ENCODE data around the gene NOS2.

Gene NOS2

DNA sequence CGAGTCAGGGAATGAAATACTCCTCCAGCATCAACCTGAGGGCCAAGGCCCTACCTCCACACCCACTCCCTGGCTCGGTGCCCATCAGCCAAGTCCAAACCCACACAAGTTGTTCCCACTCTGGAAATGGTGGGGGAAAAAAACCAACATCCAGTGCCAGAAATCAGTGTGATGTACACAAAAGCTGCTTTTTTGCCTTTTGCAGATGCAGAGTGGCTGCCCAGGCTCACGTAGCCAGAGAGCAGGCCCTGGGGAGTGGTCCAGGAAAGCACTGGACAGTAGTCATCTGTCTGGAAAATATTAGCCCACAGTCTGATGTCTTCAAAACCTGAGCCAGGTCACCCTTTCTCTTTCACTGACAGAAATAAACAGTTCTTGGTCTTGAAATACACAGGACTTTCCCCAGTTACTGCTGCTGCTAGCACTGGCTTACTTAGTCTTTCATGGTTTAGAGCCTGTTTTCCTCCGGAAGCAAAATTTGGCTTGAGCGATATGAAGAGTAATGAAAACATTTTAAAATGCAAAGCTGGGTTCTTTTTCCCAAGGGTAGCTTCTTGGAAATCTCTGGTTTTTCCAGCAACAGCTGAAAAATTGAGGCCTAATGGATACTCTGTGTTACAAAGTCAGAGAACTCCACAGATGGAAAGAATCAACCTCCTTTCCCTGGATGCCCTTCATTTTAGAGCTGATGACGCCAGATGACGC lies 18.2 kb upstream of the NOS2 start:
- DNase-seq (ENCODE audit: low read depth), result no peak

DNA sequence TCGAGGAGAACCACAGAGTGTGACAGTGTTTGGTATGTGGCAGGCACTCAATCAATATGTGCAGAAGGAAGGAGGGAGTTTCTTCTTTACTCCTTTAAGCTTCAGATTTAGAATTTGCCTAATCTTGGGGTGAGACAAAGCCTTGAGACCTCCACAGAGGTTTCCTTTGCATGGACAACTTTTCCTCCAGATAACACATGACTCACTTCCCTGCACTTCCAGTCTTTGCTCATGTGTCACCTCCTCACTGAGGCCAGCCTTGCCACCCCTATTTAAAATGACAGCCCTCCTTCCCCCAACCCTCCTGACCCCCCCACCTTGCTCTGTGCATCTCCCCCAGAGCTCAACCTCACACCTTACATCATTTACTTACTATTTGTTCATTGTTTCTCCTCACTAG lies 17.4 kb upstream of the NOS2 start:
- no peak for DNase-seq (ENCODE audit: low read depth)

DNA sequence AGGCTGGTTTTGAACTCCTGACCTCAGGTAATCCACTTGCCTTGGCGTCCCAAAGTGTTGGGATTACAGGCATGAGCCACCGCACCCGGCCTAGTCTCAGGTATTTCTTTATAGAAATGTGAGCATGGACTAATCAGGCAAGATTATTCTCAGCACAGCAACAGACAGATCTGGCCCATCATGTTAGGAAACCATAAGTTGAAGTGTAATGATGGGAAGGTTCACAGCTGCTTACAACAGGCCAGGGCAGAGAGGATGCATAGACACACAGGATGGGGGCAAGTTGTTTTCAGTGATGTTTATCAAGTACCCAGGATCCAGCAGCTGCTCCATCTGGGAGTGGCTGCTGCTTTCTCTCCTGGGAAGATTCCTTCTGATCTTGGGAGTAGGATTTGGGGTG lies 16.6 kb upstream of the NOS2 start:
- no peak for DNase-seq (ENCODE audit: low read depth)

DNA sequence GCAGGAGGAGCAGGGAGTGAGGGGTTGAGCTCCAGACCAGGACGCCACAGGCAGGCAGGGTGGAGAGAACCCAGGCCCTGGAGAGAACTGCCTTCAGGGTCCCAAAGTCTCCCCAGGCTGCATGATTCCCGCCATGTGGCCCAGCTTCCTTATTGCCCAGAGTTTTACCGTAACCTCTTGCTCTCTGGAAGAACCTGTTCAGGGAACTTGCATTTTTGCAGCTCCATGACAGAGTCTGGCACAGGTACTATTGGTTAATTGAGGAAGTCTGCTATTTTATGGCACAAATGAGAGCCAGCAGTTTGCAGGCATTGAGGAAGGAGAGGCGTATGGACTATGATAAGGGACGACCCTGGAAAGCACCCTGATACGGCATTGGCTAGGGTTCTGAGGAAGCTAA lies 11.6 kb upstream of the NOS2 start:
- DNase-seq (ENCODE audit: low read depth), result no peak

DNA sequence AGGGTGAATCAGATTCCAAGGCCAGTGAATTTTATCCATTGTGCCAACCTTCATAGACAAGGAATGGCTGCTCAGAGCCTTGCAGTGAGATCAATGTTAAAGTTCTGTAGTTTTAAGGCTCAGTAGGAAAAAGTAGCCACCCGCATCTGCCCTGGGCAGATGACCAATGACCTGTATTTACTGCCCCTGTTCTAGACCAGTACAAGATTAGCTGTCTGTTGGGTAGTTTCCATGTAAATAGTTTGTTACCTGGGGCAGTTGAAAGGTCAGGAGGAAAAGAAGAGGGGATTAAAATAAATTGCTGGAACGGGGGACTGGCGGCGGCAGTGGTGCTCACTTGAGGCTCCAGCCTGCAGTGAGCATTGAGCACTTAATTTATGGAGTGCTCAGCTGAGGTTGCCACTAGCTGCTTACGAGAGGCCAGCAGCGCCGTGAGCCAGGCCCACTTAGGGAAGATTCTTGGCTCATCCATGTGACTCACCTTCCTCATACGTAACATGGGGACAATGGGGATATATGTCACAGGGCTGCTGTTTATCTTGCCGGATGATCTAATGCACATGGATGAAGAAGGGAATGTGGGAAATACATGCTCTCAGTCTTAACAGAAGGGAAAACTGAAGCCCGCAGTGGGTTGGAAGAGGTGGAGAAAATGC lies 10.7 kb upstream of the NOS2 start:
- no peak for DNase-seq (ENCODE audit: low read depth)

DNA sequence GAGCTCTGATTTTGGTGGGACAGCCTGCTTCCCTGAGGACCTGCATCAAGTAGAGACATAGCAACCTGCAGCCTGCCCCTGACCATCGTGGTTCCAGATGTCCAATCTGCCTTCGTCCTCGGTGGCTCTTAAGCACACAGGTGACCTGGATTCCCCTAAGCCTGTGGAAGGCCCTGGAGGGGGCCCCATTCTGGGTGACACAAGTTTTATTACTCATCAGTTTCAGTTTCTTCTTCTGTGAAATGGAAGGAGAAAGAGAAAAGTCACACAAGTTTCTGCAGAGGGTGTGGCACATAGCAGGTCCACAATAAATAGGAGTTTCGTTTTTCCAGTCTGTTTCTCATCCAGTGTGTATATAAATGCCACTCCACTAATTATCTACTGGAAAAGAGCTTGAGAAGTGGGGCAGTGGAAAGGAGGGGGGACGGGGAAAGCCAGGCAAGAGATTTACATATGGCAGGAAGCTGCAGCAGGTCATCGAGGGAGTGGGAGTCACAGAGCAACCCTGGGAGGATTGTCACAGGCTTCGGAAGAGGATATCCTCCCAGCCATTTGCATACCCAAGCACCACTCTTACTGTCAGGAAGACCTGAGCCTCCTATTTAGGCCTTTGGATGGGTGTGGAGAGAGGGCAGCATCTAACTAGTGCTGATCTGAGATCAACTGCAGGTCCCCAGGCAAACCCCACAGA lies 10.0 kb upstream of the NOS2 start:
- no peak for DNase-seq (ENCODE audit: low read depth)

DNA sequence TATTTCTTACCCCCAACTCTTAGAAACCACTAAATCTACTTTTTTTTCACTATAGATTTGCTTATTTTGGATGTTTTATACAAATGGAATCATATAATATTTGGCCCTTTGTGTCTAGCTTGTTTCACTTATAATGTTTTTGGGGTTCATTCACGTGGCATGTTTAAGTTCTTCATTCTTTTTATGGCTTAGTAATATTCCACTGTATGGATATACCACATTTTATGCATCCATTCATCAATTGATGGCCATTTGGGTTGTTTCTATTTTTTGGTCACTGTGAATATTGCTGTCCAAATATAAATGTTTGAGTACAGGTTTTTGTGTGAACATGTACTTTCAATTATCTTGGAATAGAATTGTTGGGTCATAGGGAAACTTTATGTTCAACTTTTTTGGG lies 9.2 kb upstream of the NOS2 start:
- no peak for DNase-seq (ENCODE audit: low read depth)

DNA sequence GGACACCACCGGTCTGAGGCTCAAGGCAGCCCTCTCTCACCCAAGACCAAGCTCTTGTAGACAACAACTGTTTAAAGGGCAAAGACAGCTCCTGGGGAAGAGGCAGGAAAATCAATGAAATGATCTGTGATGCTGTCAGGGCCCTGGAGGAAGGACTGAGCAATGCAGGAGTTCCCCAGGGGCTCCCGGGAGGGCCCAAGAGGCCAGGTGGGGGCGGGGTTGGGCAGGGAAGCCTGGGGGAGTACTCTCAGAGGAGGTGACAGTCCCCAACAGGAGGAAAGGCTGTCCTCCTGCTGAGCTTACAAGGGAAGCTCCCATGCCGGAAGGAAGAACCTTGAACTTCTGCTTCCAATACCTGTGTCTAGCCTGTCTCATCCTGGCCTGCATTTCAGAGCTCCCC lies 8.3 kb upstream of the NOS2 start:
- DNase-seq (ENCODE audit: low read depth), result no peak

DNA sequence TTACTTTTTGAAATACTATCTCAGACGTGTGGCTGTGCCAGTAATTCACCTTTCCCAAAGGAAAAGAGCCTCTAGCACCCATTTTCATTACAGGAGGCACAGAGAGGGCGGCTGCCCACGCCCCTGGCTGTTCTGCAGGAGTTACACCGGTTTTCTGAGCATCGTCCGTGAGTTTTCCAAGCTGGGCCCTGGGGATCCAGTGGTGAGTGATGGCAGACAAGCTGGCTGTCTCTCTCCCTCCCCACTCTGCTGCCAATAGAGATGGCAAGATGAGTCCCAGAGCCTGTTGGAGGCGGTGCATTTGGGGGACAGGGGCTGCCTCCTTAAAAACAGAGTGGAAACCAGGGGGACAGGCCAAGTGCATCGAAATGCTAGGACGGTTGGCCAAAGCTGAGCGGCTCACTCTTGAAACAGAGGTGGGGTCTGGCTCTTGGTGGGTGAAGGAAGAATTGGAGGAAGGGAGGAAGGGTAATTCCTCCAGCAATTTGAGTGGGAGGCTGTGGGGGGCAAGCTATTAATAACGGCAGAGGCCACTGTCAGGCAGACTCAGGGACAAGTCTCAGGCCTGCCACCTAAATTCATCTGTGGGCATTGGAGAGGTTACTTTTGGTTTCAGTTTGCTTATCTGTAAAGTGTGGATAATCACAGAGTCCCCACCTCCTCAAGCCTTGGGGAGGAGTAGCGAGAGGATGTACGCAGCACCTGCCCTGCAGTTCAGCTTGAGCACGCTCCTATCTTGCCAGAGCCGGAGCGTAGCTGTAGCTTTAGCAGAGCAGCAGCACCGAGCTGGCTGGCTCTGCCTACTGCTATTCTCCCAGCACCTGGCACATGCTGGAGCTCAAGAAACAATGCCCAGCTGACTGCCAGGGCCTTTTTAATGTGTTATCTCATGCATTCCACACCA lies 7.5 kb upstream of the NOS2 start:
- peak; percentile 15 for DNase-seq (ENCODE audit: low read depth)

DNA sequence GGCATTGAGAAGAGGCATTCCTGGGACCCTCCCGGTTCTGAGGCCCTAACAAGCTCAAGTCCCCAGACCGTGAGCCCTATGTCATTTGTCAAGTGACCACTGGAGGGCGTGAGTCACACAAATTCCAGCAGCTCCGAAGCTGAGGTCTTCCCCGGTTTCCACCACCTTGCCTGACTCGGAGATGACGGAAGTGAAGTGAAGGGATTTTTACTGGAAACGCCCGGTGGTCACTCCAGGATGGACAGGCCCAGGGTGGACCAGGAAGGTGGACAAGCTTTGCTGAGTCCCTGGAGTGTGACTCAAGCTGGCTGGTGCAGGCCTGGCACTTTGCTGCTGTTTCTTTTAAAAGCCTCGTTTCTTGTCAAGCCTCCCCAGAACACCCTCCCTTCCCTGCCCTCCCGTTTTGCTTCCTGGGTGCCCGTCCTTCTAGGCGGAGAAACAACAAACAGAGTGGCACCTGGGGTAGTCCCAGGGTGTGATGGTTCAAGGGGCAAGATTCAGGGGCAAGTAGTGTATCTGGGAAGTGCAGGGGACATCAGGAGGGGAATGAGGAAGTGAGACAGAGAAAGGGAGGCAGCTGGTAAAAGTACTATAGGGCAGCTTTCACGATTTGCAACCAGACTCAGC lies 5.3 kb upstream of the NOS2 start:
- DNase-seq (ENCODE audit: low read depth), result peak; percentile 69

DNA sequence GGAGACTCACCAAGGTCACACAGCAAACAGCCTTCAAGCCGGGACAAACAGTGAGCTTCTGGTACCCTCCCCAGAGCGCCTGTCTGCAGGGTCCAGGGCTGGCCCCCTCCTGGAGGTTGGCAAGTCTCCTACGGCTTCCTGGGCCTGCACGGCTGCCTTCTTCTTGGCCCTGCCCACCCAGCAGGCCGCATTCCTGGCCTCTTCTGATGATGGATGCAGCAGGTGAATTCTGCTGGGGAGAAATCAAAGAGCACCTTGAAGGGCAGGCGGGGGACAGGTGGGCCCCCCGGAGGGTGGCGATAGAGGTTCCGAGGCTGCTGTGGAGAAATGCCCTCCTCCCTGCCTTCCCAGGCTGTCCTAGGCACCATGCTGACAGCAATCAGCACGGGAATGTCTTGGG lies 3.8 kb upstream of the NOS2 start:
- no peak for DNase-seq (ENCODE audit: low read depth)

DNA sequence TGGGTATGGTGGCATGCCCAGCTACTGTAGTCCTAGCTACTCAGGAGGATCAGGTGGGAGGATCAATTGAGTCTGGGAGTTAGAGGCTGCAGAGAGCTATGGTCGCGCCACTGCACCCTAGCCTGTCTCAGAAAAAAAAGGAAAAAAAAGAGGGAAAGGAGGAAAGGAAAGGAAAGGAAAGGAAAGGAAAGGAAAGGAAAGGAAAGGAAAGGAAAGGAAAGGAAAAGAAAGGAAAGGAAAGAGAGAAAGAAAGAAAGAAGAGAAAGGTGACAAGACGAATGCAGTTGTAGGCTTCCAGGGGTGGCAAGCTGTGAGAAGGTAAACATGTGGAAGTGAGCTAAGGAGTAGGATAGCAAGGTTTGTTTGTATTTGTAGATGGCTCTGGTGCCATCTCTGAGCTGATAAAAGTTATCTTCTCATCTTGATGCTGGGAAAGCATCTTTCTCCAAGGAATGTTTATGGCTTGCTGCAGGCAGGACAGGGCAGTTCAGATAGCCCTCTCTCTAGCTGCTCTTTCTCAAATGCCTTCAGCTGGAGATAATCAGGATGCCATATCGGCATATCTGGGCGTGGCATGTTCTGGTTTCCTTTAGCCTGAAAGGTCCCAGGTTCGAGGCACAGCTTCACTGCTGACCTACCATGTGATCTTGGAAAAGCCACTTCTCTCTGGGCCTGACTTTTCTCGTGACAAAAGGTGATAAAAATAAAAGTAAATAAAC lies 2.8 kb upstream of the NOS2 start:
- DNase-seq (ENCODE audit: low read depth), result no peak

DNA sequence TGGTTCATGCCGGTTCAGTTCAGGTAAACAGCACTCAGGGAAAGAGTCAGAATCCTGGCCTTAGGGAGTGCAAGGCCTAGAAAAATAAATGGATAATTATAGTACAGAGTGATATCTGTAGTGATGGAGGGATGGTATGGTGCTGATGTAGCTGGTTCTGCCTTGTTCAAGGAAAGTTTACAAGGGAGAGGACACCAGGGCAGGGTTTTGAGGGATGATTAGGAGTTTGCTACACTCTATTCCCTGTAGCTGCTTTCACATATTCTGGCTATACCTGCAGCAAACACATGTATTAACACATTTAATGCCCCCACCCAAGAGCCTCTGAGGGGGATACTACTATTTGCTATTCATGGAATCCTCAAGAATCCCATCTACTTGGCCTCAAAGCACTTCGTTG lies 1.7 kb upstream of the NOS2 start:
- no peak for DNase-seq (ENCODE audit: low read depth)

DNA sequence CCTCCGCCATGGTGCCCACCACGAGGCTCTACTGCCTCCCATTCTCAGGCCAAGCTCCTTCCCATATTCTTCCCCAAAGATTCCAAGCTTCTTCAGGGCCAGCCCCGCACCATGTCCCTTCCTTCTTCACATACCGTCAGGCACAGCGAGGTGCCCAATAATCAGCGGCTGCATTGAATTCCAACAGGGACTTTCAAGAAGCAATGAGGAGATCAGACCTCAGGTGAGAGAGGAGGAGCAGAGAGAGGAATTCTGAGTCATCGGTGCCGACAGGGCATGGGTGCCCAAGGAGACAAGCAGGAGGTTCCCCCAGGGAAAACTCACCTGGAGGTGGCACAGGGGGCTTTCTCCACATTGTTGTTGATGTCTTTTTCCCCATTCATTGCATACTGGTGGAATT lies 2.0 kb downstream of the NOS2 start:
- DNase-seq (ENCODE audit: low read depth), result no peak

DNA sequence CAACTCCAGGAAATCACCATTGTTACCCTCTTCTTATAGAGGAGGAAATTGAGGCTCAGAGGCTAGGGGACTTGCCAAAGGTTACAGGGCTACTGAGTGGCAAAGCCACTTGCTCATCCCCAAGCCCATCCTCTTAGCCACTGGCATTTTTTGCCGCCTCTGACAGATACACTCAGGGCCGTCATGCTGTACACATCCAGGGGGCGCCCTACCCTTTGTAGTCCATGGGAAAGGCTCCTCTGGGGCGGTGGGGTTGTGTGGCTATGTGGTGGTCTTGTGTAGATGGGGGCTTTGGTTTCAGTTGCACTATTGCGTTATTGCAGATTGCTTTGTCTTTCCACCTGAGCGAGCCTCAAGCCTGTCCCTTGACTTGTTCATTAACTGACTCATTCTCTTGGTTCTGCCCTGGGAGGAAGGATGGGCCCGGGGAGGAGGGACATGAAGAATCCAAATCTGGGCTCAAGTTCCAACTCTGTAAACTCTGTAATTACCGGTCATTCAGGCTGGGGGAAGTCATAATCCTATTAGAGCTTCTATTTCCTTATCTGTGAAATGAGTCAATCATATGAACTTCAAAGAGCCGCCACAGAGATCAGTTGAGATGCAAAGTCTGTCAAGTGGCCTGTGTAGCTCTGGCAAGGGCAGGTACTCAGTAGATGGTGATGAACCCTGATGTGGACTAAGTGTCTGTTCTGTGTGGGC lies 2.8 kb downstream of the NOS2 start:
- DNase-seq (ENCODE audit: low read depth), result no peak

DNA sequence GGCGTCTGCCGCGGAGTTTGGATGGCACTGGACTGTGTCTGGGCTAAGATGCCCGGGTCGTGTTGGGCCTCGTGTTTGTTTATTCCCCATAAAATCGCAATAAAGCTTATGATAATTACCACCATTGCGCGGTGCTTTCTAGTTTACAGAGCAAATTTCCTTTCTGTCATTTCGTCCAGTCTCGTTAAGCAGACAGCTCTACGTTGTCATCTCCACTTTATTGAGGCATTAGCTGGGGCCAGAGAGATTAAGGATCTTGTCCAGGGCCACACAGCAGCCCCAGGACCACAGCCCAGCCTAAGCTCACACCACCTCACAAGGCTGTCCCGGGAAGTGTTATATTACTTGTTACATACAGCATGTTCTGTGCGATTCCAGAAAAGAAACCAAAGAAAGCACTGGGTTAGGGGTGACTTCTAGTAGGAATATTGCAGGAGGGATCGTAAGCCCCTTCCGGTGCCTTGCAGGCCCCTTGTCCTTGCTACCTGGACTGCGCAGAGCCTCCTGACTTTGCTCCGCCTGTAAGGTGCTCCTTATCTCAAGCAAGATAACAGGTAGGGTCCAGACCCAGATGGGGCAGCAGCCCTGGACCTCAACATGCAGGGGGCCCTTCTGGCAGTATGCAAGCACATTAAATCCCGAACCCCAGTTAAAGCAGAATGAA lies 6.3 kb downstream of the NOS2 start:
- DNase-seq (ENCODE audit: low read depth), result no peak

DNA sequence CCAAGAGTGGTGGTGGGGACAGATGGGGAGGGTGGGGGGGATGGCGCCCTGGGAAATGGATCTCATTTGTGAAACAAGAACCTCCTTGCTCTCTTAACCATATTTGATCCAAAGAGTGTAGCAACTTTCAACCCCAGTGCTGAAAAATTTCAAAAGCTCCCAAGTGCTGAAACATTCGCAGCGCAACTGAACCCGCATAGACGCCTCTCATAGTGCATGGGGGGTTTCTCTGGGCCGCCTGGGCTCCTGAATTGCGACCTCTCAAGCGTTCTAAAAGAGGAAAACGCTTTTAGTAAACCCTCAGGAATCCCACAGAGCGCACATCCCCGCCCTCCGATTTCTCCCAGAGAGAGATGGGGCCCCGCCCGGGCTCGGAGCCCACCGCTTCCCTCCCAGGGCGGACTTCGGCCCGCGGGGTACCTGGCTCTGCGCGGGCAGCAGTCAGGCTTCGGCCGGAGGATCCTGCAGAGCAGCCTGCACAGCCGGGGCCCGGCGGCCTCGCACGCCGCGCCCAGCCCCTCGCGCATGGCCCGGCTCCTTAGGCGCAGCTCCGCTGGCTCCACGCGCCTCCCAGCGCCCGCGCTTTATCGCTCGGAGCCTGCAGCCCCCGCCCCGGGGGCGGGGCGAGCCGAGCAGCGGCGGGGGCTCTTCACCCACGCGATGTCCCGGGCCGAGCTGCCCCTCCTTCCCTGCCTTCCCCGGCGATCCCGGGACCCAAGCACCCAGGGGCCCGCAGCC lies 7.0 kb downstream of the NOS2 start:
- no peak for DNase-seq (ENCODE audit: low read depth)

DNA sequence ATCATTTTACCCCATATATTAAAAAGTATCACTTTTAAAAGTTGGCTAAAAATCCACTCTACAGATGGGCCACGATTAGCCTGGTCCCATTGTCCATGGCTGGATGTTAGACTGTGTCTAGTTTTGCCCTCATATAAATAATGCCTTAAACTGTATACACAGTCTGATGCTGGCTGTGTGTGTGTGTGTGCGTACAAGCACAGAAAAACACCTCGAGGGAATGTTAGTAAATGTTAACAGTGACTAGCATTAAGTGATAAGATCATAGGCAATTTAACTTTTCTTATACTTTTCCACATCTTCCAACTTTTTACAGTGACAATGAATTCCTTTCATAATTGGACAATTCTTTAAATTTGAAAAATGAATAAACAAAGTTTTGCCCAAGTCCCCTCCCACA lies 8.2 kb downstream of the NOS2 start:
- DNase-seq (ENCODE audit: low read depth), result no peak

DNA sequence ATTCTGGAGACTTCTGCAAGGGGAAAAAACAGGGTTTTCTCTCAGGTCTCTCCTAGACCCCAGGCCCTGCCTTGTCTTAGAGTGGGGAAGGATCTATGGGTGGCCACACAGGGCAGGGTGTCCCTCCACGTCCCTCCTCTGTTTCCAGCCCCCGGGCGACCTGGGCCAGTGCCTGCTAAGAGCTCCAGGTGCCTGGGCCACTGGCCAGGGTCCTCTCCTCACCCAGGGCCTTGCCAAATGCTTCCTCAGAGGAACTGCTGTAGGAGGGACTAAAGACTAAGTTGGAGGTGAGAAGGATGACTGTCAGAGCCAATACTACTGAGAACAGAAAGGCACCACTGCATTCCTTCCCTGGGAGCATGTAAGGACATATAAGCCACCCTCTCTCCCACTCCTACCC lies 11.4 kb downstream of the NOS2 start:
- no peak for DNase-seq (ENCODE audit: low read depth)
